LNCAP (cell line): ENCODE measurements around the gene ANKLE2.

ENCODE experiments used
- TF ChIP-seq, protein P1 (sequence below): fragments of 450-650 bp; IDR thresholded peaks from 2 replicates; pipeline ENCODE4 v1.5.1; 2017; ENCODE audit warnings: mild to moderate bottlenecking

Gene ANKLE2

DNA sequence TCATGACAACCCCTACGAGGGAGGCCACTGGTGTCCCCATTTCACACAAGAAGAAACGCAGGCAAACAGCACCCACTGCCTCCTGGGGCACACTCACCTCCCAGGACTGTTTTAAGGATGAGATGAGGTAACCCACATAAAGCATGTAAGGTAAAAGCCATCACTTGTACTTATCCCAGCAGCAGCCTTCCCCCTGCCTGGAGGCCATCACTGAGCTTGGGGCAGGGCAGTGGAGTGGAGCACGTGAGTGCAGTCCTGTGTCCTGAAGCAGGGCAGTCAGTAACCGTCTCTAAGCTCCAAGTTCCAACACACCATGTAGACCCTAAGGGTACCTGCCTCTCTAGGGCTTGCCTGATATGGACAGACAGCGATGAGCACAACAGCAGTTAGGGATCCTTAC, 76.2 kb downstream of the ANKLE2 start:
- TF ChIP-seq, protein P1, sequence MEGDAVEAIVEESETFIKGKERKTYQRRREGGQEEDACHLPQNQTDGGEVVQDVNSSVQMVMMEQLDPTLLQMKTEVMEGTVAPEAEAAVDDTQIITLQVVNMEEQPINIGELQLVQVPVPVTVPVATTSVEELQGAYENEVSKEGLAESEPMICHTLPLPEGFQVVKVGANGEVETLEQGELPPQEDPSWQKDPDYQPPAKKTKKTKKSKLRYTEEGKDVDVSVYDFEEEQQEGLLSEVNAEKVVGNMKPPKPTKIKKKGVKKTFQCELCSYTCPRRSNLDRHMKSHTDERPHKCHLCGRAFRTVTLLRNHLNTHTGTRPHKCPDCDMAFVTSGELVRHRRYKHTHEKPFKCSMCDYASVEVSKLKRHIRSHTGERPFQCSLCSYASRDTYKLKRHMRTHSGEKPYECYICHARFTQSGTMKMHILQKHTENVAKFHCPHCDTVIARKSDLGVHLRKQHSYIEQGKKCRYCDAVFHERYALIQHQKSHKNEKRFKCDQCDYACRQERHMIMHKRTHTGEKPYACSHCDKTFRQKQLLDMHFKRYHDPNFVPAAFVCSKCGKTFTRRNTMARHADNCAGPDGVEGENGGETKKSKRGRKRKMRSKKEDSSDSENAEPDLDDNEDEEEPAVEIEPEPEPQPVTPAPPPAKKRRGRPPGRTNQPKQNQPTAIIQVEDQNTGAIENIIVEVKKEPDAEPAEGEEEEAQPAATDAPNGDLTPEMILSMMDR = no peak

DNA sequence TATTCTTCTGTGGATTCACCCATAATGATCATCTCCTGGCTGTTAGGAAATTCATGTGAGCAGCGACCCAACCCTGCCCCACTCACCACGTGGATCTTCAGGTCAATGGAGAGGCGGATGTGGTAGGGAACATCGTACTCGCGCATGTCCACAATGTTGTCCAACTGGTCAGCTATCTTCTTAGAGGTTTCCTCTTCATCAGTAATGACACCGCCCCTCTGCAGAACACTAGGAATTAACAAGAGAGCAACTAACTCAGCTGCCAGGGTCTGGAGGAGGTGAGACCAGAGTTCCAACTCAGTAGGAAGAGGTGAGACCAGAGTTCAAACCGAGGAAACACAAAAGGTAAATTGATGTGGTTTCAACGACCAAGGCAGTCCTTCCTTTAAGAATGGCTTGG, 84.1 kb downstream of the ANKLE2 start:
- TF ChIP-seq, protein P1 = no peak

DNA sequence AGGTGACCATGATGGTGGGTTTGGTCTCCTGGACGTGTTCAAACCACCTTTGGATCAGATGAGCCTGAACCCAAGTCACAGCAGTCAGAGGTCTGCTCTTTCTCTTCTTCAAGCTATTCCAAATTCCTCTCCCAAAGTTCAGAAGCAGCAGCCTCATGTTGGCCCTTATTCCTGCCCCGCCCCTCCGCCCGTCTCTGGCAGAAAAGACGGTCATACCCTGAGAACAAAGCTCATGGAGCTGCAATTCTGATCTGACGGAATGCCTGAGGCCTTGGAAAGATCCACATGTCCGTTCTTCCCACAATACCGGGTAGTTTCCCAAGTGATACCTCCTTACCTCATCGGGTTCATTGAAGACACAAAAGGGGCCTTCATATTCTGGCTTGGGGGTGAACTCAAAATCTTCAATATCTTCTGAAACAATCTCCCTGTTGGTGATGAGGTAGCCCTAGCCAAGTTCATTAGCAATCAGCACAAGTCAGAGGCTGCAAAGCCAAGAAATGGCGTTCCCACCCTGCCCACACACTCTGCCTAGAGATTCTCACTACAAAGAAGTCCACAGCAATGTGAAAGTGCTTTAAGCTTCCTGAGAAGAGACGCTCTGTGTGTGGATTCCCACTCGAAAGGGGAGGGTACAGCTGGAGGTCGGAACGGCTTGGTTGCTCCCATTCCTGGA, 85.7 kb downstream of the ANKLE2 start:
- TF ChIP-seq, protein P1 = no peak
